Measurements from ENCODE around the gene FAM184B. TPM values are rescaled to one million over a fixed set of nuclear protein-coding genes. Genes with fewer than 3 reads are reported as not detected.

The FAM184B gene
- total RNA-seq, 1 experiment from 2014 or later: not detected

GRCh38 chr4:17810260-17811077 is 29.0 kb upstream of the FAM184B start, which contains the start of the genes DCAF16 and NCAPG:
DCAF16 (minus strand) TSS chr4:17810757; CDS start chr4:17804141, 6,616 bp downstream.
NCAPG (plus strand) TSS chr4:17810979; CDS start chr4:17811078, 99 bp downstream.
- CTCF ChIA-PET: no interaction called here
- peaks cover 24% of the 10 kb centered on the region for H3K4me1 Mint-ChIP-seq (ENCODE audit: low read depth, unreplicated experiment)
- Histone ChIP-seq H3K36me3 (ENCODE audit: control insufficient read depth, insufficient read depth, low read length) (no peaks in the 10 kb centered on the region), H3K4me1 (peaks cover 5% of the 10 kb centered on the region; the same call in 1 of the 2 replicates), H3K4me3 (ENCODE audit: low read depth, low read length) (peak within 1 kb of the TSS; percentile 94), H3K27me3 (replicated peaks; ENCODE audit: control insufficient read depth, insufficient read depth, low read length) (no peaks in the 10 kb centered on the region), H3K9me3 (no peaks in the 10 kb centered on the region)
- POLR2A ChIA-PET: interaction anchor here (1.4 kb wide), 3 partner anchors 196 to 234 kb away, joined by 4 to 7 read pairs (median 4); partner anchors contain the start of genes LAP3 and MED28
- TF ChIP-seq CTCF (IDR thresholded peaks at IDR 0.05; ENCODE audit: insufficient read depth in 1 of 2, low read depth in 1 of 2, low read length in 1 of 2, severe bottlenecking in 1 of 2, unreplicated experiment in 1 of 2): no peak
- intact Hi-C loops (cut with micrococcal nuclease; ENCODE audit: unreplicated experiment): loop anchor here (1.0 to 2.0 kb wide), 2 partner anchors 210 to 233 kb away; partner anchors contain the start of genes LAP3 and LCORL
- peaks cover 39% of the 10 kb centered on the region for H3K36me3 Mint-ChIP-seq (ENCODE audit: insufficient read depth, unreplicated experiment)
- no peaks in the 10 kb centered on the region for H3K9me3 Mint-ChIP-seq (ENCODE audit: unreplicated experiment)
- DNase-seq: peak; percentile 99
- no peaks in the 10 kb centered on the region for H3K27me3 Mint-ChIP-seq (ENCODE audit: insufficient read depth, unreplicated experiment)
- H3K4me3 Mint-ChIP-seq (ENCODE audit: unreplicated experiment): peak within 1 kb of the TSS; percentile 90
- peak within 1 kb of the TSS; percentile 95 for H3K27ac Mint-ChIP-seq (ENCODE audit: unreplicated experiment)
- BruUV-seq (replicated peaks): TSS peak; percentile 63

- peaks cover 41% of the 10 kb centered on the region for H3K36me3 Mint-ChIP-seq (ENCODE audit: insufficient read depth, unreplicated experiment)
- TF ChIP-seq CTCF (IDR thresholded peaks at IDR 0.05; ENCODE audit: insufficient read depth in 1 of 2, low read depth in 1 of 2, low read length in 1 of 2, severe bottlenecking in 1 of 2, unreplicated experiment in 1 of 2): no peak
- CTCF ChIA-PET: no interaction called here
- H3K4me1 Mint-ChIP-seq (ENCODE audit: low read depth, unreplicated experiment): peaks cover 24% of the 10 kb centered on the region
- H3K4me1 ChIP-seq: peaks cover 5% of the 10 kb centered on the region; the same call in 1 of the 2 replicates
- DNase-seq: no peak
- H3K27me3 ChIP-seq (replicated peaks; ENCODE audit: control insufficient read depth, insufficient read depth, low read length): no peaks in the 10 kb centered on the region
- intact Hi-C loops (cut with micrococcal nuclease; ENCODE audit: unreplicated experiment): loop anchor here (1.0 to 5.0 kb wide), 3 partner anchors 211 to 232 kb away; partner anchors contain the start of genes LAP3 and LCORL
- H3K4me3 ChIP-seq (ENCODE audit: low read depth, low read length): peak overlapping the region; percentile 94
- BruUV-seq (replicated peaks): no TSS peak
- peak overlapping the region; percentile 90 for H3K4me3 Mint-ChIP-seq (ENCODE audit: unreplicated experiment)
- no peaks in the 10 kb centered on the region for H3K9me3 ChIP-seq
- no peaks in the 10 kb centered on the region for H3K36me3 ChIP-seq (ENCODE audit: control insufficient read depth, insufficient read depth, low read length)
- POLR2A ChIA-PET: interaction anchor here (1.4 kb wide), 3 partner anchors 195 to 233 kb away, joined by 4 to 7 read pairs (median 4); partner anchors contain the start of genes LAP3 and MED28
- H3K9me3 Mint-ChIP-seq (ENCODE audit: unreplicated experiment): no peaks in the 10 kb centered on the region
- peak overlapping the region; percentile 95 for H3K27ac Mint-ChIP-seq (ENCODE audit: unreplicated experiment)
- H3K27me3 Mint-ChIP-seq (ENCODE audit: insufficient read depth, unreplicated experiment): no peaks in the 10 kb centered on the region
Measured at GRCh38 chr4:17809667-17810066, 28.2 kb upstream of the FAM184B start.

DNA sequence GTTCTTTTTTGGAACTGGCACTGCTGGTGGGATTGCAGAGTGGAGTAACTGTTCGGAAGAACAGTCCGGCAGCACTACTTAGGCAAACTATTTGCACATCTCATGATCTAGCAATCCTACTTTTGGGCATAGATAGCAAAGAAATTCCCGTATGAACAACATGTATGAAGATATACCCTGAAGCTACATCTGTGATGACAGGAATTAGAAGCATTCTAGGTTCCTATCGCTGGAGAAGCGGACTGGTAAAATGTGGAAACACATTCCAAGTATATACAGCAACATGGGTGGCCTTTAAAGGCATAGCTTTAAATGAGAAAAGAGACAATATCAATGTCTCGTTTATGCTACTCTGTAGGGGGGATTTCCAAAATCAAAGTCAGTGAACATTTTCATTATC is 26.0 kb upstream of the FAM184B start:
- peak overlapping the region; percentile 9 for H3K4me3 Mint-ChIP-seq (ENCODE audit: unreplicated experiment)
- no peaks in the 10 kb centered on the region for H3K9me3 ChIP-seq
- CTCF ChIA-PET: no interaction called here
- intact Hi-C loops (cut with micrococcal nuclease; ENCODE audit: unreplicated experiment): loop anchor here (5.0 kb wide), 1 partner anchor 210 kb away; no protein-coding TSS in a partner anchor
- no peak for TF ChIP-seq CTCF (IDR thresholded peaks at IDR 0.05; ENCODE audit: insufficient read depth in 1 of 2, low read depth in 1 of 2, low read length in 1 of 2, severe bottlenecking in 1 of 2, unreplicated experiment in 1 of 2)
- H3K27me3 Mint-ChIP-seq (ENCODE audit: insufficient read depth, unreplicated experiment): no peaks in the 10 kb centered on the region
- H3K4me1 ChIP-seq: no peaks in the 10 kb centered on the region
- no peak overlapping the region for H3K4me3 ChIP-seq (ENCODE audit: low read depth, low read length)
- H3K27ac Mint-ChIP-seq (ENCODE audit: unreplicated experiment): no peak overlapping the region
- peaks cover 55% of the 10 kb centered on the region for H3K36me3 Mint-ChIP-seq (ENCODE audit: insufficient read depth, unreplicated experiment)
- H3K9me3 Mint-ChIP-seq (ENCODE audit: unreplicated experiment): no peaks in the 10 kb centered on the region
- POLR2A ChIA-PET: no interaction called here
- H3K4me1 Mint-ChIP-seq (ENCODE audit: low read depth, unreplicated experiment): peaks cover 24% of the 10 kb centered on the region
- BruUV-seq (replicated peaks): no TSS peak
- no peak for DNase-seq
- H3K27me3 ChIP-seq (replicated peaks; ENCODE audit: control insufficient read depth, insufficient read depth, low read length): no peaks in the 10 kb centered on the region
- H3K36me3 ChIP-seq (ENCODE audit: control insufficient read depth, insufficient read depth, low read length): no peaks in the 10 kb centered on the region
